Glomerular endothelial cell (primary cell): ENCODE data around the gene INPP5A. TPM values are rescaled to one million over a fixed set of nuclear protein-coding genes. Genes with fewer than 3 reads are reported as not detected.
"Not testable (repeated sequence)": the region's sequence is repeated elsewhere in the genome, so short reads cannot be mapped to it uniquely, and the experiment has no call there.

Experiments
- DNase-seq: peaks from one replicate; pipeline ENCODE4 v3.0.0-alpha.2; 2011; ENCODE audit warnings: low read depth, low spot score; ENCODE audit errors: extremely low read depth
- total RNA-seq: library from RNA; depleted of rRNA; stranded (reverse); fragments of >200 nt; gene quantifications from 2 replicates; pipeline ENCODE4 v1.2.3, GENCODE V29; 2015

INPP5A gene
- total RNA-seq, 1 donor from 2014 or later = 43.9 TPM

GRCh38 chr10:132770061-132771021, 232.8 kb downstream of the INPP5A start:
- DNase-seq = no peak

DNA sequence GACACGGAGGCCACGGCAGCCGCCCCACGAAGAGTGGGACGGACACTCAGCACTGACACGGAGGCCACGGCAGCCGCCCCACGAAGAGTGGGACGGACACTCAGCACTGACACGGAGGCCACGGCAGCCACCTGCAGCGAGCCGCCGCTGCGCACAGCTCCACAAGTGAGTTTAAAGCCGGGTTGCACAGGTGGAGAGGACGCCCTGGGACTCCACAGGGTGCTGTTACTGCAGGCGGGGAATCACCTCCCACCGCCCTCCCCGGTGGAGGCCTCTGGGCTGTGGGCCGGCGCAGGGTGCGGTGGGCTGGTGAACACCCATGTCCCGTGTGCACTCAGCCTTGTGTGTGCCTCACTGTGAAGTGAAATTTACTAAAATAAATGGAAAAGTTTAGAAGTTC, 235.2 kb downstream of the INPP5A start:
- DNase-seq = not testable (repeated sequence)

GRCh38 chr10:132774181-132774901, 236.8 kb downstream of the INPP5A start:
- DNase-seq = no peak

GRCh38 chr10:132774902-132775863, 237.6 kb downstream of the INPP5A start:
- no peak for DNase-seq

DNA sequence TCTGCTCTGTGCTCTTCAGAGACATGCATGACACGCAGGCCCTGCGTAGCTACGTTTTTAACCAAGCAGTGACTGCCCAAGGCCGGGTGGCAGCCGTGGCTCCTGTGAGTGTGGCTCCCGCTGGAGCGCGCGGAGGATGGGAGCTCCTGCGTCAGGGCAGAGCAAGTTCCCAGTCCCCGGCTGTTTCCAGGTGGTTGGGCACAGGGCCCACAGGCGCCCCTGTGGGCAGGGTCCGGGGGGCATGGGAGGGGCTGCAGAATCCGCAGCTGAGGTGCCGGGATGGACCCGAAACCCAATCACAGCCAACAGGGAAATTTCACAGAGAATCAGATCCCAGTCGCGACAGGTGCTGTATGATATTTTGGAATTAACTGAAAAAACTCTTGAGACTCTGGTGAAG, 238.6 kb downstream of the INPP5A start:
- DNase-seq = no peak

DNA sequence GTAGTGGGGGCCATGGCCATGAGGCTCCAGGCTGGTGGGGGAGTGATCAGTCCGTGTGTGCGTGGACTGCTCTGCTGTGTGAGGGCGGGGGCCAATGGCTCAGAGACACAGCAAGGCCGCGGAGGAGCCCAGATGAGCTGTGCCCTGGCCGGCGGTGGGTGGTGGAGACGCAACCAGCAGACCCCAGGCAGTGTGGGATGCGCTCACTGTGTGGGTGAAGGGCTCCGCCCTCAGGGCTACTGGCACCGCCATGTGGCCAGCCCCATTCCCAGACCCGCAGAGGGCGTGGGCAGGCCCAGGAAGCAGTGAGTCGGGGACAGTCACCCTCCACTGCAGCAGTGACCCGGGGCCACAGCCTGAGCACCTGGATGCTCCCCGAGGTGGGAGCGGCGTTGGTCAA, 239.2 kb downstream of the INPP5A start:
- no peak for DNase-seq

DNA sequence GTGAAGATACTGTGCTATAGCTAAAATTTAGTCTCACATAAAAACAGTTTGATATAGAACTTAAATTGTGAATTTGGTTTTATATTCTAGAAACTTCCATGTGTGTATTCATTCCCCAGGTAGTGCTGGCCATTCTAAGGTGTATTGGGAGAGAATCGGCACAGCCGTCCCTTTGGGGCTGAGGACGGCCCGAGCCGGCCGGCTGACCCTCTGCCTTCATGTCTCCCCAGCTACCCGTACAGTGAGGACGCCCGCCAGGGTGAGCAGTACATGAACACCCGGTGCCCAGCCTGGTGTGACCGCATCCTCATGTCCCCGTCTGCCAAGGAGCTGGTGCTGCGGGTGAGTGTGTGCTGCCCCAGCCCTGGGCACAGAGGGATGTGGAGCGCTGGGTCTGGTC, 239.9 kb downstream of the INPP5A start:
- no peak for DNase-seq

- no peak for DNase-seq
Measured at GRCh38 chr10:132779549-132780294, 242.1 kb downstream of the INPP5A start.

GRCh38 chr10:132780356-132780755, 242.8 kb downstream of the INPP5A start:
- DNase-seq = no peak

GRCh38 chr10:132781556-132781955, 244.0 kb downstream of the INPP5A start:
- DNase-seq = no peak

DNA sequence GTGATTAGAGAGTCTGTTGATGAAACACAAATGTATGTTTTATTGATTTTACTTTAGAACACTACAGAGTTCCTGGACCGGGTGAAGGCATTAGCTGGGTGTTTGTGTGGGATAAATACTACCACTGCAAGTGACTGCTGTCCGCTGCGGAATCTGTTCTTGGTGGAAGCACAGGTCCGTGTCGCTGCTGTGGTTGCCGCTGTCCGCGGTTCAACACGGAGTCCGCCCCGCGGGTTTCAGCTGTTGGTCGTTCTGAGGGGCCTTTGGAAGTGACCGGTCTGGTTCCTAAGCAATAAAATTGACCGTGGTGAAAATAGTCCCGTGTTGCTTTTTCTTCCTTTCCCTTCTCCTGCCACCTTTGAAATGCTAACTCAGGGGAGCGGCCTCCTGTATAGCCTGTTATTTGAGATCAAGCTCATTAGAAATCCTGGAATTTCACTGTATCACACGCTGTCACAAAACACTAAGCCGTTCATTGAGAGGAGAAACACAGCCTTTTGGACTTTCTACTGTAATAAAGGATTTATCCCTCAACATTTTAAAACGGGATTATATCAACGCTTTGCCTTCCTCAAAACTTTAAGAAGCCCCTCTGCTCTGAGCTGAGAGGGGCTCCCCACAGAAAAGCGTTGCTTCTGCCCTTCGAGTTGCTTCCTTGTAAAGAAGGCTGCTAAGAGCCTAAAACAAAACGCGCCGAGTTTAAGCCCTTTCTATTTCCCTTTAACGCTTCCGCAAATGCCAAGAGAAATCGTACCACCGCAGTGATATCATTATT, 245.8 kb downstream of the INPP5A start:
- DNase-seq = no peak

- DNase-seq = no peak
Measured at GRCh38 chr10:132783940-132784865, 246.6 kb downstream of the INPP5A start.

GRCh38 chr10:132784866-132785722, 247.5 kb downstream of the INPP5A start:
- DNase-seq = no peak

DNA sequence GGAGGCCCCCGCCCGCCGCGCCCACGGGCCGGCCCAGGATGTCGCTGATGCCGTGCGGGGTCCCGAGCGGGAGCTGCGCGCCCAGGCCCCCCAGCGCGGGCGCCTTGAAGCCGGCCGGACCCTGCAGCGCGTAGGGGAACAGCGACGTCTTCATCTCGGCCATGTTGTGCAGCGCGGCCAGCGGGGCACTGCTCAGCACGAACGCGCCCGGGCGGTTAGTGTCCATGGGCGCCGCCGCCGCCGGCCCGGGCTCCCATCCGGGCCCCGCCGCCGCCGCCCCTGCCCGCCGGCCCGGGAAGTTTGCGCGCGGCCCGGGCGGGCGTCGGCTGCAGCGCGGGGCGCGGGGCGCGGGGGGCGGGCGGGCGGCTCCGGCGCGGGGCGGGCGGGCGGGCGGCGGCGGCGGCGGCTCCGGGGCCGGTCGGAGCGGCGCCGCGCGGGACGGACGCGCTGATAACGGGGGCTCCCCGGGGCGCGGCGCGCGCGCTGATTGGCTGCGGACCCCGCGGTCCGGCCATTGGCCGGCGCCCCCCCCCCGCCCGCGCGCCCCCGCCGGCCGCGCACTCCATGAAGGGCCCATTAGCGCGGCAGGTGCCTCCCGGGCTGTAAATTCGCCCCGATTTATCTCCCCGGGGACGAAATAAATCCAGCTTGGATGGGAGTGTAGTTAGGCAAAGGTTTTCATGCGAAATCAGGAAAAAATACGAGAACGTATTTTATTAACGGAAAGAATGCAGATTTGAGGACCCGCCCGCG, 248.3 kb downstream of the INPP5A start, which contains the start of gene NKX6-2:
TSS of gene NKX6-2 (minus strand) at position 425 of the 753 bp plus-strand sequence. CDS start at position 226, 199 bp downstream.
- DNase-seq = no peak

GRCh38 chr10:132786476-132786883, 248.9 kb downstream of the INPP5A start:
- DNase-seq = no peak

DNA sequence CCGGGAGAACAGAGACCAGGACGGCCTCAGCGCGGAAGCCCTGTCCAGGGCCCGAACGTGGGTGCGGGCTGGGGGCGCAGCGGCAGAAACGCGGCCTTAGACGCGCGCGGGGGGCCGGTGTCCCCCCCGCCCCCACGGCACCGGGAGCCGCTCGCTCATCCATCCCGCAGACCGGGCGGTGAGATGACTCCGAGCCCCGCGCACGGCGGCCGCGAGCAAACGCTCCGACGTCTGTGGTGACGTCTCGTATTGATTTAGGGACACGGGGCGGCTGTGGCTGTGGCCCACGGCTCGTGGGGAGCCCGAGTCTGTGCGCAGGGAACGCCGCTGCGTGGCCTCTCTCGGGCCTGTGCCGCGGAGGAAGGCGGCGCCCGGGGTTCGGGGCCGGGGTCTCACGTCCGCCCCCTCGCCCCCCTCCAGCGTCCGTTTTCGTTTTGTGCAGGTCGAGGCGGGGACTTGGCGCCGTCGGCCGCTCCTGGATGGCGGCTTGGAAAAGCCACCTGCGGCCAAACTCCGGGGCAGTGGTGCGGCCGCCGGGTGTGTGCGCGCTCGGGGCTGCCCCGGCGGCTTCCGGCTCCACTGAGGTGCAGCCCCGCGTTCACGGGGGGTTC, 249.4 kb downstream of the INPP5A start:
- DNase-seq = no peak
